ENCODE data around the gene CITED1. TPM values are rescaled to one million over a fixed set of nuclear protein-coding genes. Genes with fewer than 3 reads are reported as not detected.

CITED1 gene
- total RNA-seq, 1 experiment from 2014 or later: 1.1 TPM

- TF ChIP-seq, protein P1, sequence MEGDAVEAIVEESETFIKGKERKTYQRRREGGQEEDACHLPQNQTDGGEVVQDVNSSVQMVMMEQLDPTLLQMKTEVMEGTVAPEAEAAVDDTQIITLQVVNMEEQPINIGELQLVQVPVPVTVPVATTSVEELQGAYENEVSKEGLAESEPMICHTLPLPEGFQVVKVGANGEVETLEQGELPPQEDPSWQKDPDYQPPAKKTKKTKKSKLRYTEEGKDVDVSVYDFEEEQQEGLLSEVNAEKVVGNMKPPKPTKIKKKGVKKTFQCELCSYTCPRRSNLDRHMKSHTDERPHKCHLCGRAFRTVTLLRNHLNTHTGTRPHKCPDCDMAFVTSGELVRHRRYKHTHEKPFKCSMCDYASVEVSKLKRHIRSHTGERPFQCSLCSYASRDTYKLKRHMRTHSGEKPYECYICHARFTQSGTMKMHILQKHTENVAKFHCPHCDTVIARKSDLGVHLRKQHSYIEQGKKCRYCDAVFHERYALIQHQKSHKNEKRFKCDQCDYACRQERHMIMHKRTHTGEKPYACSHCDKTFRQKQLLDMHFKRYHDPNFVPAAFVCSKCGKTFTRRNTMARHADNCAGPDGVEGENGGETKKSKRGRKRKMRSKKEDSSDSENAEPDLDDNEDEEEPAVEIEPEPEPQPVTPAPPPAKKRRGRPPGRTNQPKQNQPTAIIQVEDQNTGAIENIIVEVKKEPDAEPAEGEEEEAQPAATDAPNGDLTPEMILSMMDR (conservative IDR thresholded peaks at IDR 0.05): no peak
- Histone ChIP-seq H4K91ac (ENCODE audit: insufficient read length, low read depth, low read length) (no peak overlapping the region), H3K4me1 (ENCODE audit: insufficient read depth, low read length) (no peaks in the 10 kb centered on the region), H3K4ac (ENCODE audit: low read depth, low read length) (no peak overlapping the region), H3K27me3 (ENCODE audit: insufficient read depth, low read length) (no peaks in the 10 kb centered on the region), H2BK15ac (ENCODE audit: low read depth, low read length) (no peak overlapping the region), H3K14ac (ENCODE audit: insufficient read depth, low read length) (no peak overlapping the region), H2BK120ac (ENCODE audit: low read depth, low read length, poor library complexity, severe bottlenecking) (no peak overlapping the region), H3K18ac (ENCODE audit: insufficient read length, low read depth, low read length) (no peak overlapping the region), H3K79me2 (ENCODE audit: insufficient read depth, low read length) (no peaks in the 10 kb centered on the region), H3K27ac (ENCODE audit: insufficient read length, low read depth, low read length) (no peak overlapping the region), H2BK12ac (ENCODE audit: insufficient read length, low read depth, low read length) (no peak overlapping the region), H3K56ac (ENCODE audit: insufficient read length, low read depth, low read length) (no peak overlapping the region), H4K20me1 (ENCODE audit: control insufficient read depth, insufficient read depth, insufficient read length) (no peaks in the 10 kb centered on the region), H2BK5ac (ENCODE audit: insufficient read length, low read length) (no peak overlapping the region), H3K23me2 (ENCODE audit: insufficient read length, low read depth, low read length, poor library complexity, severe bottlenecking) (no peaks in the 10 kb centered on the region), H3K4me2 (ENCODE audit: insufficient read depth, insufficient read length, low read length) (no peak overlapping the region), H2BK20ac (ENCODE audit: low read depth, low read length, poor library complexity, severe bottlenecking) (no peak overlapping the region), H4K8ac (replicated peaks; ENCODE audit: insufficient read length, low read depth, low read length) (no peak overlapping the region), H3K9me3 (ENCODE audit: control insufficient read depth, low read depth, low read length) (peaks cover 14% of the 10 kb centered on the region), H2AFZ (ENCODE audit: low read length) (no peak overlapping the region), H3K9ac (ENCODE audit: extremely low read depth, insufficient read length, low read length) (no peak overlapping the region), H2AK5ac (ENCODE audit: insufficient read length, low read length) (no peak overlapping the region), H3K79me1 (ENCODE audit: insufficient read depth, low read depth, low read length, poor library complexity, severe bottlenecking) (no peaks in the 10 kb centered on the region), H4K5ac (ENCODE audit: insufficient read length, low read depth, low read length) (no peak overlapping the region), H3T11ph (ENCODE audit: low read length) (no peak overlapping the region), H3K23ac (ENCODE audit: insufficient read length, low read depth, low read length) (no peak overlapping the region)
- Mint-ChIP-seq H3K27ac (no peak overlapping the region), H3K4me1 (no peaks in the 10 kb centered on the region), H3K36me3 (ENCODE audit: insufficient read depth in 1 of 3, low read depth in 3 of 3) (peaks cover 0 to 2% (median 0%) of the 10 kb centered on the region in 3 experiments; a peak in 3 of 7 replicates), H3K9me3 (peaks cover 64 to 83% of the 10 kb centered on the region in 2 experiments), H3K4me3 (no peak overlapping the region), H3K27me3 (ENCODE audit: low read depth) (peaks cover 33% of the 10 kb centered on the region)
- no CpG with 5 or more reads among the region's 5 CpGs for WGBS (ENCODE audit: extremely low coverage, insufficient read length, low lambda C conversion rate)
- DNase-seq: no peak
Observed at GRCh38 chrX:72295745-72296144, 10.0 kb downstream of the CITED1 start.
